ENCODE results near the gene C19orf33. TPM values are rescaled to one million over a fixed set of nuclear protein-coding genes. Genes with fewer than 3 reads are reported as not detected.

Gene C19orf33
- total and polyA plus RNA-seq, 7 donors = 3.4 to 7.1 (median 3.7) TPM; not detected in 2

- ATAC-seq (no peak), DNase-seq (no peak)
- no peak for TF ChIP-seq CTCF (IDR thresholded peaks at IDR 0.05)
- Histone ChIP-seq H3K27me3 (ENCODE audit: insufficient read depth in 3 of 3, low read length in 2 of 3) (no peaks in the 10 kb centered on the region), H3K9me3 (no peaks in the 10 kb centered on the region), H3K4me1 (no peaks in the 10 kb centered on the region), H3K36me3 (ENCODE audit: insufficient read depth in 1 of 2, low read depth in 1 of 2) (no peaks in the 10 kb centered on the region), H3K4me3 (no peak overlapping the region), H3K27ac (no peak overlapping the region)
- WGBS, 3 donors = 78 to 83% (median 80%) methylated on average over 2 of the region's 2 CpGs
- intact Hi-C loops (cut with DNase I) = no loop called here
Observed at GRCh38 chr19:38273499-38273898, 30.6 kb upstream of the C19orf33 start.

GRCh38 chr19:38274739-38275138 lies 29.3 kb upstream of the C19orf33 start:
- DNase-seq (no peak), ATAC-seq (no peak)
- no peaks in the 10 kb centered on the region for H3K36me3 ChIP-seq (ENCODE audit: insufficient read depth in 1 of 2, low read depth in 1 of 2)
- intact Hi-C loops (cut with DNase I) = no loop called here
- 31 to 40% (median 33%) methylated on average over 9 of the region's 9 CpGs for WGBS, 3 donors
- no peak overlapping the region for H3K4me3 ChIP-seq
- H3K27me3 ChIP-seq (ENCODE audit: insufficient read depth in 3 of 3, low read length in 2 of 3) = no peaks in the 10 kb centered on the region
- no peak for TF ChIP-seq CTCF (IDR thresholded peaks at IDR 0.05)
- H3K9me3 ChIP-seq = no peaks in the 10 kb centered on the region
- no peaks in the 10 kb centered on the region for H3K4me1 ChIP-seq
- H3K27ac ChIP-seq = no peak overlapping the region

GRCh38 chr19:38276942-38277517 lies 27.0 kb upstream of the C19orf33 start:
- DNase-seq (no peak), ATAC-seq (no peak)
- no peaks in the 10 kb centered on the region for H3K36me3 ChIP-seq (ENCODE audit: insufficient read depth in 1 of 2, low read depth in 1 of 2)
- no peaks in the 10 kb centered on the region for H3K4me1 ChIP-seq
- no peaks in the 10 kb centered on the region for H3K9me3 ChIP-seq
- intact Hi-C loops (cut with DNase I) = no loop called here
- peak overlapping the region; percentile 66 for H3K27ac ChIP-seq
- no peak for TF ChIP-seq CTCF (IDR thresholded peaks at IDR 0.05)
- 92 to 98% (median 93%) methylated on average over 7 of the region's 7 CpGs for WGBS, 3 donors
- H3K27me3 ChIP-seq (ENCODE audit: insufficient read depth in 3 of 3, low read length in 2 of 3) = no peaks in the 10 kb centered on the region
- no peak overlapping the region for H3K4me3 ChIP-seq

GRCh38 chr19:38277549-38277948 lies 26.5 kb upstream of the C19orf33 start:
- Histone ChIP-seq H3K36me3 (ENCODE audit: insufficient read depth in 1 of 2, low read depth in 1 of 2) (no peaks in the 10 kb centered on the region), H3K27me3 (ENCODE audit: insufficient read depth in 3 of 3, low read length in 2 of 3) (no peaks in the 10 kb centered on the region), H3K27ac (peak overlapping the region; percentile 66), H3K4me1 (no peaks in the 10 kb centered on the region), H3K9me3 (no peaks in the 10 kb centered on the region), H3K4me3 (no peak overlapping the region)
- ATAC-seq = no peak
- DNase-seq = no peak
- 34 to 49% (median 38%) methylated on average over 5 of the region's 5 CpGs for WGBS, 3 donors
- no peak for TF ChIP-seq CTCF (IDR thresholded peaks at IDR 0.05)
- intact Hi-C loops (cut with DNase I) = no loop called here

All from psoas muscle (tissue), 8 donors.